ENCODE data around the gene LIN37. TPM values are rescaled to one million over a fixed set of nuclear protein-coding genes. Genes with fewer than 3 reads are reported as not detected.

Gene LIN37
- total and polyA plus RNA-seq, 7 donors: 8.4 to 19.1 (median 13.6) TPM

DNA sequence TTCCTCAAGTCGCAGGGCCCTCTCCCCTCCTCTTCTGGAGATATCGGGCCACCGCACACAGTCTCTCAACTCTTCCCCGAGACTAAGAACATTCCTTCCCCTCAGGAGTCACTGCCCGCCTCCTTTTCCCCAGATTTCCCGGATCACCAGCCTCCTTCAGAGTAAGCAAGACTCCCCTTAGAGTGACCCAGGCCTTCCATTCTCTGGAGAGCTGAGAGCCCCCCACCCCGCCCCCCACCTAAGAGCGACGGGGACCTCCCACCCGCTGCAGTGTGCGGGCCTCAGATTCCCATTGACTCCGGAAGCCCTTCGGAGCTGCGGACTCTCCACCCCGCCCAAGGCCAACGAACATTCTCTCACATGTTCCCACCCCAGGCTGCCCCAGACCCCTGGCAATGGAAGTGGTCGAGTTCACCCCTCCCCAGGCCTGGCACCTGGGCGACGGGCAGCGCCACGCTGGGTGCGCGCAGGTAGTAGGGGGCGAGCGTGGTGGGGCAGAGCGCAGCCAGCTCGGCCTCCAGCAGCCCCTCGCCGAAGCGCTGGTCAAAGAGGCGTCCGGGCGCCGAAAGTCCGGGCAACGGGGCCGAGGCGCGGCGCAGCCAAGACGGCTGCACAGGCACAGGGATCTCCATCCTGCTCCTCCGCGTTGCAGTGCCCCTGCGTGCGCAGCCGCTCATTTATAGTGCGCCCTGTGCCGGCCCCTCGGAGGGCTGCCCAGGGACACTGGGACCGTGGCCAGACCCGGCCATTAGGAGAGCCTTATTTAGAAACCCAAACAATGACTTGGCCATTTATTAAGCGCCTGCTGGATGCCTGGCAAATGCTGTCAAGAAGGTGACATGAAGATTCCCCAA, 8.2 kb downstream of the LIN37 start, which contains the start of gene HSPB6:
Gene HSPB6, minus strand, starts transcription at position 653 of the 854 bp plus-strand sequence. Its CDS starts 21 bp downstream, at position 632.
- DNase-seq: peak; percentile 90
- H3K27ac ChIP-seq: peak within 1 kb of the TSS; percentile 98 to 99 (median 99)
- TF ChIP-seq POLR2AphosphoS5 (IDR thresholded peaks at IDR 0.05): peak; percentile 66 to 97 (median 85)
- TF ChIP-seq CTCF (IDR thresholded peaks at IDR 0.05): no peak
- peak; percentile 62 to 91 for TF ChIP-seq POLR2A (IDR thresholded peaks at IDR 0.05)
- H3K27me3 ChIP-seq: no peaks in the 10 kb centered on the region
- intact Hi-C loops (cut with DNase I): loop anchor here (1.0 to 10.0 kb wide), 5 partner anchors 39 to 386 kb away; partner anchors contain the start of genes CAPNS1, COX6B1, THAP8 and WDR62
- H3K9me3 ChIP-seq: no peaks in the 10 kb centered on the region
- WGBS, 2 donors: 7 to 8% methylated on average over 52 of the region's 52 CpGs
- H3K36me3 ChIP-seq: peaks cover 6 to 38% (median 24%) of the 10 kb centered on the region in 4 donors
- H3K4me1 ChIP-seq: peaks cover 0 to 63% (median 49%) of the 10 kb centered on the region in 4 donors
- peak within 1 kb of the TSS; percentile 79 to 86 (median 83) for H3K4me3 ChIP-seq

GRCh38 chr19:35757231-35757748, 8.9 kb downstream of the LIN37 start:
- no peak for TF ChIP-seq POLR2A (IDR thresholded peaks at IDR 0.05)
- TF ChIP-seq EP300 (IDR thresholded peaks at IDR 0.05): peak; percentile 75 to 97 (median 93)
- peak; percentile 73 to 94 (median 86) for TF ChIP-seq POLR2AphosphoS5 (IDR thresholded peaks at IDR 0.05)
- H3K27me3 ChIP-seq: no peaks in the 10 kb centered on the region
- H3K9me3 ChIP-seq: no peaks in the 10 kb centered on the region
- peak overlapping the region; percentile 98 to 99 (median 99) for H3K27ac ChIP-seq
- H3K4me3 ChIP-seq: peak overlapping the region; percentile 79 to 86 (median 83)
- peaks cover under 1 to 43% (median 25%) of the 10 kb centered on the region in 4 donors for H3K36me3 ChIP-seq
- intact Hi-C loops (cut with DNase I): loop anchor here (1.0 to 10.0 kb wide), 5 partner anchors 40 to 385 kb away; partner anchors contain the start of genes CAPNS1, COX6B1, THAP8 and WDR62
- H3K4me1 ChIP-seq: peaks cover 0 to 63% (median 49%) of the 10 kb centered on the region in 4 donors
- 7 to 8% methylated on average over 19 of the region's 19 CpGs for WGBS, 2 donors
- peak; percentile 99 for DNase-seq

GRCh38 chr19:35757749-35758608, 9.6 kb downstream of the LIN37 start, which contains the start of gene PROSER3:
Gene PROSER3 (plus strand): TSS chr19:35758176. CDS start chr19:35758216, 40 bp downstream.
- peak; percentile 77 to 95 (median 86) for TF ChIP-seq POLR2AphosphoS5 (IDR thresholded peaks at IDR 0.05)
- TF ChIP-seq POLR2A (IDR thresholded peaks at IDR 0.05): peak; percentile 72 to 83
- TF ChIP-seq EP300 (IDR thresholded peaks at IDR 0.05): no peak
- no peak for TF ChIP-seq CTCF (IDR thresholded peaks at IDR 0.05)
- Histone ChIP-seq H3K9me3 (no peaks in the 10 kb centered on the region), H3K27me3 (no peaks in the 10 kb centered on the region), H3K36me3 (peaks cover 0 to 43% (median 18%) of the 10 kb centered on the region in 4 donors), H3K4me1 (peaks cover 0 to 63% (median 49%) of the 10 kb centered on the region in 4 donors), H3K4me3 (peak within 1 kb of the TSS; percentile 79 to 86 (median 83)), H3K27ac (peak within 1 kb of the TSS; percentile 98 to 99 (median 99))
- whole genome bisulfite sequencing, 2 donors: 0% methylated on average over 53 of the region's 53 CpGs
- peak; percentile 100 for DNase-seq
- intact Hi-C loops (cut with DNase I): loop anchor here (1.0 to 10.0 kb wide), 5 partner anchors 41 to 384 kb away; partner anchors contain the start of genes CAPNS1, COX6B1, THAP8 and WDR62

GRCh38 chr19:35759697-35760096, 11.3 kb downstream of the LIN37 start:
- intact Hi-C loops (cut with DNase I): loop anchor here (5.0 to 10.0 kb wide), 4 partner anchors 112 to 383 kb away; partner anchors contain the start of genes CAPNS1, COX6B1, THAP8 and WDR62
- 96 to 100% methylated on average over 2 of the region's 2 CpGs for WGBS, 2 donors
- TF ChIP-seq POLR2A (IDR thresholded peaks at IDR 0.05): no peak
- no peak overlapping the region for H3K27ac ChIP-seq
- no peaks in the 10 kb centered on the region for H3K9me3 ChIP-seq
- H3K27me3 ChIP-seq: no peaks in the 10 kb centered on the region
- H3K4me3 ChIP-seq: no peak overlapping the region
- H3K36me3 ChIP-seq: peaks cover 0 to 43% (median 8%) of the 10 kb centered on the region in 4 donors
- no peak for DNase-seq
- peaks cover 0 to 49% (median 37%) of the 10 kb centered on the region in 4 donors for H3K4me1 ChIP-seq
